ENCODE measurements around the gene CCDC28A.

DNA sequence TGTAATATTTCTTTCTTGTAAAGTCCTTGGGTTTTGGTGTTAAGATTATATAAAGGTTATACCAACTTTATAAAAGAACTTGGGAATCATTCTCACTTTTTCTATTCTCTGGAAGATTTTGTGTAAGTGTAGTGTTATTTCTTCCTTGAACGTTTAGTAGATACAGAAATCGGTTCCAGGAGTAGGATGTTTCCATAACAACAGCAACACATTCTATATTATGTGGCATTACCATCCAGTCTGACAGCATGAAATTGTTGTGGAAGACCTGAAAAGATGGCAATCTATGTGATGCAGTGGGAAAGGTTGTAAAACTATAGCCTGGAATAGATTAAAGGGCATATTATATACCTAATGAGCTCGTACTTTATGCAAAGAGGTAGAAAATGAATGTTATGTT is 36.1 kb downstream of the CCDC28A start:
- TF ChIP-seq, protein P1, sequence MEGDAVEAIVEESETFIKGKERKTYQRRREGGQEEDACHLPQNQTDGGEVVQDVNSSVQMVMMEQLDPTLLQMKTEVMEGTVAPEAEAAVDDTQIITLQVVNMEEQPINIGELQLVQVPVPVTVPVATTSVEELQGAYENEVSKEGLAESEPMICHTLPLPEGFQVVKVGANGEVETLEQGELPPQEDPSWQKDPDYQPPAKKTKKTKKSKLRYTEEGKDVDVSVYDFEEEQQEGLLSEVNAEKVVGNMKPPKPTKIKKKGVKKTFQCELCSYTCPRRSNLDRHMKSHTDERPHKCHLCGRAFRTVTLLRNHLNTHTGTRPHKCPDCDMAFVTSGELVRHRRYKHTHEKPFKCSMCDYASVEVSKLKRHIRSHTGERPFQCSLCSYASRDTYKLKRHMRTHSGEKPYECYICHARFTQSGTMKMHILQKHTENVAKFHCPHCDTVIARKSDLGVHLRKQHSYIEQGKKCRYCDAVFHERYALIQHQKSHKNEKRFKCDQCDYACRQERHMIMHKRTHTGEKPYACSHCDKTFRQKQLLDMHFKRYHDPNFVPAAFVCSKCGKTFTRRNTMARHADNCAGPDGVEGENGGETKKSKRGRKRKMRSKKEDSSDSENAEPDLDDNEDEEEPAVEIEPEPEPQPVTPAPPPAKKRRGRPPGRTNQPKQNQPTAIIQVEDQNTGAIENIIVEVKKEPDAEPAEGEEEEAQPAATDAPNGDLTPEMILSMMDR (conservative IDR thresholded peaks at IDR 0.05; ENCODE audit: low read depth, low read length), result no peak
- TF ChIP-seq, protein P2, sequence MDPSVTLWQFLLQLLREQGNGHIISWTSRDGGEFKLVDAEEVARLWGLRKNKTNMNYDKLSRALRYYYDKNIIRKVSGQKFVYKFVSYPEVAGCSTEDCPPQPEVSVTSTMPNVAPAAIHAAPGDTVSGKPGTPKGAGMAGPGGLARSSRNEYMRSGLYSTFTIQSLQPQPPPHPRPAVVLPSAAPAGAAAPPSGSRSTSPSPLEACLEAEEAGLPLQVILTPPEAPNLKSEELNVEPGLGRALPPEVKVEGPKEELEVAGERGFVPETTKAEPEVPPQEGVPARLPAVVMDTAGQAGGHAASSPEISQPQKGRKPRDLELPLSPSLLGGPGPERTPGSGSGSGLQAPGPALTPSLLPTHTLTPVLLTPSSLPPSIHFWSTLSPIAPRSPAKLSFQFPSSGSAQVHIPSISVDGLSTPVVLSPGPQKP (IDR thresholded peaks at IDR 0.05; ENCODE audit: borderline replicate concordance, low read depth, low read length), result no peak
- no peak for TF ChIP-seq NFE2L2 (IDR thresholded peaks at IDR 0.05; ENCODE audit: low read depth, low read length)
- no peak for TF ChIP-seq POLR2A (IDR thresholded peaks at IDR 0.05; ENCODE audit: low read depth, low read length)
